NCI-H82 (cell line): ENCODE measurements around the gene AMOT.

Experiments used
- DNase-seq: peaks from one replicate; lab custom pipeline; 2025; lab: John Stamatoyannopoulos, UW

The AMOT gene

GRCh38 chrX:112738347-112739033 lies 102.1 kb downstream of the AMOT start:
- no peak for DNase-seq

- no peak for DNase-seq
Observed at GRCh38 chrX:112736310-112736709, 104.3 kb downstream of the AMOT start.

- peak; percentile 14 for DNase-seq
Observed at GRCh38 chrX:112735147-112735546, 105.5 kb downstream of the AMOT start.

GRCh38 chrX:112734290-112734689 lies 106.3 kb downstream of the AMOT start:
- DNase-seq, result no peak

GRCh38 chrX:112731793-112732192 lies 108.8 kb downstream of the AMOT start:
- DNase-seq, result peak; percentile 4
